ENCODE results near the gene COL5A1. TPM values are rescaled to one million over a fixed set of nuclear protein-coding genes. Genes with fewer than 3 reads are reported as not detected.

The COL5A1 gene
- total RNA-seq, 4 donors from 2014 or later, result 13.3 to 55.0 (median 27.0) TPM

DNA sequence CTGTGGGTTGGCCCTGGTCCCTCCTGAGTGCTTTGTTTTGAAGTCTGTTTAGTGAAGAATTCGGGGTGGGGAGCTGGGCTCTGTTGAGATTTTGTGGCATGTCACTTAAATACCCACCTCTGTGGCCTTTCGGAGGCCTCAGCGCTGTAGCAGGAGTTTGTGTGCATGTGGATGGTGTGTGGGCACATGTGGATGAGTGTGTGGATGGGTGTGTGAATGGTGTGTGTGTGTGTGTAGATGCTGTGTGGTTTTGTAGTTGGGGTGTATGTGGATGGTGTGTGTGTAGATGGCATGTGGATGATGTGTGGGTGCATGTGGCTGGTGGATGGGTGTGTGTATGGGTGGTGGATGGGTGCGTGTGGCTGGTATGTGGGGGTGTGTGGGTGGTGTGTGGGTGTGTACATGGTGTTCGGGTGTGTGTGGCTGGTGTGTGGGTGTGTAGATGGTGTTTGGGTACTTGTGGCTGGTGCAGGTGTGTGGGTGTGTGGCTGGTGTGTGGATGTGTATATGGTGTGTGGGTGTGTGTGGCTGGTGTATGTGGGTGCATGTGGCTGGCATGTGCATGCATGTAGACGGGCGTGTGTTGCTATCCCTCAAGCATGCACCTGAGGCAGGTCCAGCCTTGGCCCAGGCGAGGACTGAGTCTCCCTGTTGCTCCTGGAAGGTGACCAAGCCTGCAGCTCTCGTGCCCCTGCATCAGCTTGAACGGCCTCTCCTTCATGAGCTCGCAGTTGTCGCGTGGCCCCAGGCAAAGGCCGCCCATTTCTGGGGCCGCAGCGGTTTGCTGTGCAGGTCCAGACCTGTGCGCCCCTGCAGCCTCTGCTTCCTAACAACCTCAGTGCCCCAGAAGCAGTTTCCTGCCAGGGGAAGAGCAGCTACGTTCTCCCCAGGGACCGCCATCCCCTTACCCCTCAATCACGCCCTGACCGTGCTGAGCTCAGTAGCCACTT, 185.0 kb downstream of the COL5A1 start:
- no peak for TF ChIP-seq CTCF (IDR thresholded peaks at IDR 0.05)
- DNase-seq (ENCODE audit: low spot score) (no peak), ATAC-seq (ENCODE audit: low FRiP score) (no peak)

DNA sequence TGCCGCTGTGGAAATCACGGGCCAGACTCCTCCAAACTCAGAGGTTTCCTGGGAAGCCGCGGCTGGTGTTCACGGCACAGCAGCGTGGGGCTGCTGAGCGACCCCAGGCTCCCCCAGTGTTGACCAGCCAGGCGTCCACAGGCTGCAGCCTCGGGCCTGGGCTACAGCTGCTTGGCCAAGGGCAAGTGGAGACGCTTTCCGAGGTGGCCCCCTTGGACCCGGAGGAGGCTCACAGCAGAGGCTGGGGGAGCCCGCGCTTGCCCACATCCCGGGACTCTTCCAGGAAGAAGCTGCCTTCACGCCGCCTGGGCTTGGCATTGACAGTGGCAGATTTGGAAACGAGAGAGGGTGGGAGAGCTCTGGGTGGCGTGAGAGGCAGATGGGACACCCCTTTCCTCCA, 186.0 kb downstream of the COL5A1 start:
- no peak for TF ChIP-seq CTCF (IDR thresholded peaks at IDR 0.05)
- no peak for ATAC-seq (ENCODE audit: low FRiP score)
- DNase-seq (ENCODE audit: low spot score), result no peak

DNA sequence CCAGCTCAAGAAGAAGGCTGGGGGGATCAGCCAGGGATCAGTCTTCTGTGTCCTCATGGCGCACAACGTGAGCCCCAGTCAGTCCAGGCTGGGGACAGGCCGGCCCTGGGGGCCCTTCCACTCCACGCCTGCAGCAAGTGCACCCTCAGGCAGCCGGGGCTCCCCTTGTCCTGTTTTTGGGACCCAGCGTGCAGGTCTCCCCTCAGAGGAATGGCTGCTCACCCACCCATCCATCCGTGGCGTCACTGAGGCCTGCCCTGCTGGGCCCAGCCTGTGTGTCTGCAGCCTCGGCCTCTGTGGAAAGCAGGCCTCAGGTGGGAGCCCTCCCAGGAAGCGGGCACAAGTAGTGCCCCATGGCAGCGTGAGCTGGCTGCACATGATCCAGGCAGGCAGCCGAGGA, 186.4 kb downstream of the COL5A1 start:
- no peak for TF ChIP-seq CTCF (IDR thresholded peaks at IDR 0.05)
- DNase-seq (ENCODE audit: low spot score) (no peak), ATAC-seq (ENCODE audit: low FRiP score) (no peak)

DNA sequence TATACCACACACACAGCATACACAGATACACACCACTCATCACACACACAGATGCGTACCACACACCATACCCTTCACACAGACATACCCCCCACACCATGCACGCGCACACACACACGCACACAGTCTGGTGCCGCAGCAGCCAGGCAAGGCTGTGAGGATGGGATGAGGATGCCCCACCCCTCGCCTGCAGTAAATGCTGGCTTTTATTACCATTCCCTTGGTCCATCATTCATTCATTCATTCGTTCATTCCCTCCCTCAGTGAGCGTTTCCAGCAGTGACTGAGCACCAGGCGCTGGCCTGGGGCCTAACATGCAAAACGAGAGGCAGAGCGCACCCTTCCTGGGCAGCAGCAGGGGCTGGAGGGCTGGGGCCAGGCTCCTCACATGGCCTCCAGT, 187.3 kb downstream of the COL5A1 start:
- ATAC-seq (ENCODE audit: low FRiP score) (no peak), DNase-seq (ENCODE audit: low spot score) (no peak)
- no peak for TF ChIP-seq CTCF (IDR thresholded peaks at IDR 0.05)

DNA sequence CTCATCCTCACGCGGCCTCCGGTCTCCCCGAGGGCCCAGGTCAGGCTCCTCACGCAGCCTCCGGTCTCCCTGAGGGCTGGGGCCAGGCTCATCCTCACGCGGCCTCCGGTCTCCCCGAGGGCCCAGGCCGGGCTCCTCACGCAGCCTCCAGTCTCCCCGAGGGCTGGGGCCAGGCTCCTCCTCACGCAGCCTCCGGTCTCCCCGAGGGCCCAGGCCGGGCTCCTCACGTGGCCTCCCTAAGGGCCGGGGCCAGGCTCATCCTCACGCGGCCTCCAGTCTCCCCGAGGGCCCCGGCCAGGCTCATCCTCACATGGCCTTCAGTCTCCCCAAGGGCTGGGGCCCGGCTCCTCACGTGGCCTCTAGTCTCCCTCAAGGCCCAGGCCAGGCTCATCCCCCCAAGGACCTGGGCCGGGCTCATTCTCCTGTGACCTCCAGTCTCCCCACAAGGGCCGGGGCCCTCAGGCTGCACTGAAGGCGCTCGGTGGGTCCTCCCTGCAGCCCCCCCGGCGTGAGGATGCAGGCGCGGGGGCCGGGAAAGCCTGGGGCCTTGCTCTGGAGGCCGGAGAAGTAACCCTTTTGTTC, 187.8 kb downstream of the COL5A1 start:
- ATAC-seq (ENCODE audit: low FRiP score), result no peak
- no peak for TF ChIP-seq CTCF (IDR thresholded peaks at IDR 0.05)

DNA sequence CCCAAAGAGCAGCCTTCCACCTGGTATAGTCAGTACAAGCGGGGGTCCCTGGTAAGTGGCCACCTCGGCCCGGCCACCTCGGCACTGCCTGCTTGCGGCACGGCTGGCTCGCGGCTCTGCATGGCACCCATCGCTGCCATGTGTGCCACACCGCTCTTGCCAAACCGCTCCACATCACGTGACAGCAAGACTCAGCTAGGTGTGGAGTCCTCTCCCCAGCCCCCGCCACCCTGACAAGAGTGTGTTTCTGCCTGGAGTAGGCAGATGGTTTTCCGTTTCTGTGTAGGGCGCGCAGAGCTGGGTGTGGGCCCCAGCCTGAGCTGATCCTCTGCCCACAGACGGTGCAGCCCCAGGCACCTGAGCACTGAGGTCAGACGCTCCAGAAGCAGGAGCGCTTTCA, 188.5 kb downstream of the COL5A1 start:
- ATAC-seq (ENCODE audit: low FRiP score) (no peak), DNase-seq (ENCODE audit: low spot score) (no peak)
- TF ChIP-seq CTCF (IDR thresholded peaks at IDR 0.05), result no peak

More for the DNA sequence above, 187.8 kb downstream of the COL5A1 start:
- DNase-seq (ENCODE audit: low spot score), result no peak
